Activated T-helper 1 cell treated with anti-CD3 and anti-CD28 coated beads, Interleukin-12 subunit alpha, Interleukin-12 subunit beta, Interleukin-2, Interleukin-4 antibody, amounts not matched to agents 30 ng/mL and 10 ng/mL and 1 ng/mL, durations not matched to agents 14 hours and 24 hours and 36 hours (primary cell): ENCODE measurements around the gene ZFHX3. TPM values are rescaled to one million over a fixed set of nuclear protein-coding genes. Genes with fewer than 3 reads are reported as not detected.
"Not testable (repeated sequence)": the region's sequence is repeated elsewhere in the genome, so short reads cannot be mapped to it uniquely, and the experiment has no call there.

Experiments
- DNase-seq: peaks from one replicate; pipeline ENCODE4 v3.0.0; 2021; ENCODE audit warnings: low spot score
- H3K27ac Mint-ChIP-seq: one replicate; pipeline ENCODE4 v1.8.0; 2021; ENCODE audit warnings: mild to moderate bottlenecking, mixed read lengths
- H3K27me3 Mint-ChIP-seq: one replicate; pipeline ENCODE4 v1.8.0; 2022; ENCODE audit warnings: mild to moderate bottlenecking, moderate library complexity, mixed read lengths; ENCODE audit not compliant: insufficient read depth
- H3K36me3 Mint-ChIP-seq: one replicate; pipeline ENCODE4 v1.8.0; 2021; ENCODE audit warnings: low read depth, mixed read lengths
- H3K4me1 Mint-ChIP-seq: one replicate; pipeline ENCODE4 v1.8.0; 2021; ENCODE audit warnings: low read depth, mixed read lengths
- H3K4me3 Mint-ChIP-seq: one replicate; pipeline ENCODE4 v1.8.0; 2021; ENCODE audit warnings: mild to moderate bottlenecking, moderate library complexity, mixed read lengths
- H3K9me3 Mint-ChIP-seq: one replicate; pipeline ENCODE4 v1.8.0; 2021; ENCODE audit warnings: mixed read lengths
- intact Hi-C: fragments of 100-400 bp; cut with micrococcal nuclease; formaldehyde crosslinking; loops from one replicate; pipeline ENCODE4 v1.15.1; 2024
- total RNA-seq: library from RNA; stranded (reverse); gene quantifications from 2 replicates; pipeline ENCODE4 v1.2.3, GENCODE V29; 2022

Gene ZFHX3
- total RNA-seq, 1 donor from 2014 or later, result 0.34 TPM

- Mint-ChIP-seq H3K9me3 (peaks cover 17% of the 10 kb centered on the region), H3K4me1 (no peaks in the 10 kb centered on the region), H3K27me3 (no peaks in the 10 kb centered on the region), H3K27ac (no peak overlapping the region), H3K36me3 (no peaks in the 10 kb centered on the region), H3K4me3 (no peak overlapping the region)
- intact Hi-C loops, result no loop called here
- no peak for DNase-seq
Observed at GRCh38 chr16:72997141-72997542, 50.8 kb downstream of the ZFHX3 start.

- no peak overlapping the region for H3K27ac Mint-ChIP-seq
- no peaks in the 10 kb centered on the region for H3K27me3 Mint-ChIP-seq
- peaks cover 14% of the 10 kb centered on the region for H3K9me3 Mint-ChIP-seq
- H3K4me3 Mint-ChIP-seq, result no peak overlapping the region
- no peaks in the 10 kb centered on the region for H3K4me1 Mint-ChIP-seq
- H3K36me3 Mint-ChIP-seq, result no peaks in the 10 kb centered on the region
- intact Hi-C loops, result no loop called here
- no peak for DNase-seq
Observed at GRCh38 chr16:72996291-72997062, 51.5 kb downstream of the ZFHX3 start.

- H3K27me3 Mint-ChIP-seq, H3K36me3 Mint-ChIP-seq, H3K9me3 Mint-ChIP-seq, H3K27ac Mint-ChIP-seq, H3K4me3 Mint-ChIP-seq, H3K4me1 Mint-ChIP-seq, DNase-seq, intact Hi-C loops: not testable (repeated sequence)
Observed at GRCh38 chr16:72995882-72996270, 52.1 kb downstream of the ZFHX3 start.

- no peak overlapping the region for H3K27ac Mint-ChIP-seq
- H3K4me1 Mint-ChIP-seq, result no peaks in the 10 kb centered on the region
- H3K36me3 Mint-ChIP-seq, result no peaks in the 10 kb centered on the region
- H3K27me3 Mint-ChIP-seq, result no peaks in the 10 kb centered on the region
- intact Hi-C loops, result no loop called here
- no peak for DNase-seq
- H3K9me3 Mint-ChIP-seq, result peaks cover 4% of the 10 kb centered on the region
- H3K4me3 Mint-ChIP-seq, result no peak overlapping the region
Observed at GRCh38 chr16:72995151-72995881, 52.6 kb downstream of the ZFHX3 start.

- intact Hi-C loops, result no loop called here
- H3K36me3 Mint-ChIP-seq, result no peaks in the 10 kb centered on the region
- no peak overlapping the region for H3K27ac Mint-ChIP-seq
- H3K9me3 Mint-ChIP-seq, result no peaks in the 10 kb centered on the region
- no peak overlapping the region for H3K4me3 Mint-ChIP-seq
- no peaks in the 10 kb centered on the region for H3K4me1 Mint-ChIP-seq
- DNase-seq, result no peak
- H3K27me3 Mint-ChIP-seq, result no peaks in the 10 kb centered on the region
Observed at GRCh38 chr16:72992142-72992601, 55.8 kb downstream of the ZFHX3 start.

GRCh38 chr16:72991644-72992043 lies 56.3 kb downstream of the ZFHX3 start:
- H3K9me3 Mint-ChIP-seq, result no peaks in the 10 kb centered on the region
- no peaks in the 10 kb centered on the region for H3K4me1 Mint-ChIP-seq
- H3K27ac Mint-ChIP-seq, result no peak overlapping the region
- H3K4me3 Mint-ChIP-seq, result no peak overlapping the region
- H3K27me3 Mint-ChIP-seq, result no peaks in the 10 kb centered on the region
- no peak for DNase-seq
- H3K36me3 Mint-ChIP-seq, result no peaks in the 10 kb centered on the region
- intact Hi-C loops, result no loop called here

GRCh38 chr16:72991211-72991610 lies 56.7 kb downstream of the ZFHX3 start:
- H3K4me3 Mint-ChIP-seq, result no peak overlapping the region
- H3K27me3 Mint-ChIP-seq, result no peaks in the 10 kb centered on the region
- H3K36me3 Mint-ChIP-seq, result no peaks in the 10 kb centered on the region
- DNase-seq, result no peak
- intact Hi-C loops, result no loop called here
- H3K4me1 Mint-ChIP-seq, result no peaks in the 10 kb centered on the region
- no peak overlapping the region for H3K27ac Mint-ChIP-seq
- H3K9me3 Mint-ChIP-seq, result no peaks in the 10 kb centered on the region

GRCh38 chr16:72990571-72990970 lies 57.4 kb downstream of the ZFHX3 start:
- no peaks in the 10 kb centered on the region for H3K9me3 Mint-ChIP-seq
- no peak overlapping the region for H3K27ac Mint-ChIP-seq
- no peak overlapping the region for H3K4me3 Mint-ChIP-seq
- no peaks in the 10 kb centered on the region for H3K36me3 Mint-ChIP-seq
- intact Hi-C loops, result no loop called here
- no peaks in the 10 kb centered on the region for H3K27me3 Mint-ChIP-seq
- no peak for DNase-seq
- no peaks in the 10 kb centered on the region for H3K4me1 Mint-ChIP-seq

GRCh38 chr16:72989579-72990551 lies 58.1 kb downstream of the ZFHX3 start:
- H3K27me3 Mint-ChIP-seq, result no peaks in the 10 kb centered on the region
- no peaks in the 10 kb centered on the region for H3K36me3 Mint-ChIP-seq
- no peak overlapping the region for H3K27ac Mint-ChIP-seq
- no peaks in the 10 kb centered on the region for H3K9me3 Mint-ChIP-seq
- H3K4me3 Mint-ChIP-seq, result no peak overlapping the region
- intact Hi-C loops, result no loop called here
- H3K4me1 Mint-ChIP-seq, result no peaks in the 10 kb centered on the region
- no peak for DNase-seq

GRCh38 chr16:72989203-72989578 lies 58.7 kb downstream of the ZFHX3 start:
- DNase-seq, H3K36me3 Mint-ChIP-seq, H3K27me3 Mint-ChIP-seq, H3K4me1 Mint-ChIP-seq, H3K9me3 Mint-ChIP-seq, H3K4me3 Mint-ChIP-seq, H3K27ac Mint-ChIP-seq, intact Hi-C loops: not testable (repeated sequence)

- H3K4me3 Mint-ChIP-seq, result no peak overlapping the region
- intact Hi-C loops, result no loop called here
Observed at GRCh38 chr16:72988569-72988968, 59.4 kb downstream of the ZFHX3 start.

GRCh38 chr16:72987480-72987901 lies 60.4 kb downstream of the ZFHX3 start:
- no peak for DNase-seq
- Mint-ChIP-seq H3K27ac (no peak overlapping the region), H3K9me3 (no peaks in the 10 kb centered on the region), H3K36me3 (no peaks in the 10 kb centered on the region), H3K4me3 (no peak overlapping the region), H3K4me1 (no peaks in the 10 kb centered on the region), H3K27me3 (no peaks in the 10 kb centered on the region)
- intact Hi-C loops, result no loop called here

More at GRCh38 chr16:72988569-72988968, 59.4 kb downstream of the ZFHX3 start:
- H3K27ac Mint-ChIP-seq, result no peak overlapping the region
- no peaks in the 10 kb centered on the region for H3K4me1 Mint-ChIP-seq
- H3K9me3 Mint-ChIP-seq, result no peaks in the 10 kb centered on the region
- H3K27me3 Mint-ChIP-seq, result no peaks in the 10 kb centered on the region
- DNase-seq, result no peak
- no peaks in the 10 kb centered on the region for H3K36me3 Mint-ChIP-seq
